ENCODE data around the gene NFIA.
A peak's percentile ranks its signal among the peaks of the same experiment; 100 is the strongest.
"Not testable (repeated sequence)": the region's sequence is repeated elsewhere in the genome, so short reads cannot be mapped to it uniquely, and the experiment has no call there.

The NFIA gene

GRCh38 chr1:61061601-61062000 lies 20.8 kb upstream of the NFIA start:
- DNase-seq = not testable (repeated sequence)

- DNase-seq = no peak
Measured at GRCh38 chr1:61064673-61065072, 17.7 kb upstream of the NFIA start.

- DNase-seq = no peak
Measured at GRCh38 chr1:61067446-61068019, 14.8 kb upstream of the NFIA start.

GRCh38 chr1:61070054-61070453 lies 12.3 kb upstream of the NFIA start:
- no peak for DNase-seq

GRCh38 chr1:61071205-61072130 lies 10.9 kb upstream of the NFIA start:
- no peak for DNase-seq

- no peak for DNase-seq
Measured at GRCh38 chr1:61073871-61074270, 8.5 kb upstream of the NFIA start.

GRCh38 chr1:61075833-61076232 lies 6.5 kb upstream of the NFIA start:
- DNase-seq = not testable (repeated sequence)

- peak; percentile 51 for DNase-seq
Measured at GRCh38 chr1:61076728-61077675, 5.4 kb upstream of the NFIA start.

GRCh38 chr1:61077676-61078541 lies 4.5 kb upstream of the NFIA start:
- peak; percentile 80 for DNase-seq

GRCh38 chr1:61078618-61079295 lies 3.6 kb upstream of the NFIA start:
- DNase-seq = no peak

GRCh38 chr1:61079296-61079897 lies 3.0 kb upstream of the NFIA start:
- no peak for DNase-seq

GRCh38 chr1:61079898-61080336 lies 2.4 kb upstream of the NFIA start:
- DNase-seq = no peak

- DNase-seq = no peak
Measured at GRCh38 chr1:61080413-61081143, 1.8 kb upstream of the NFIA start.

- DNase-seq = no peak
Measured at GRCh38 chr1:61081144-61081685, 1.1 kb upstream of the NFIA start.

- DNase-seq = peak; percentile 47
Measured at GRCh38 chr1:61081686-61082310, 563 bp upstream of the NFIA start.

- peak; percentile 13 for DNase-seq
Measured at GRCh38 chr1:61083013-61083806, 849 bp downstream of the NFIA start.

- DNase-seq = no peak
Measured at GRCh38 chr1:61083807-61084440, 1.6 kb downstream of the NFIA start.

- no peak for DNase-seq
Measured at GRCh38 chr1:61084491-61085031, 2.2 kb downstream of the NFIA start.
